ENCODE measurements around the gene PRND. TPM values are rescaled to one million over a fixed set of nuclear protein-coding genes. Genes with fewer than 3 reads are reported as not detected.
A peak's percentile ranks its signal among the peaks of the same experiment; 100 is the strongest.
"Not testable (repeated sequence)": the region's sequence is repeated elsewhere in the genome, so short reads cannot be mapped to it uniquely, and the experiment has no call there.

The PRND gene
- total RNA-seq, 2 donors from 2014 or later = 0.27 TPM; not detected in 1

DNA sequence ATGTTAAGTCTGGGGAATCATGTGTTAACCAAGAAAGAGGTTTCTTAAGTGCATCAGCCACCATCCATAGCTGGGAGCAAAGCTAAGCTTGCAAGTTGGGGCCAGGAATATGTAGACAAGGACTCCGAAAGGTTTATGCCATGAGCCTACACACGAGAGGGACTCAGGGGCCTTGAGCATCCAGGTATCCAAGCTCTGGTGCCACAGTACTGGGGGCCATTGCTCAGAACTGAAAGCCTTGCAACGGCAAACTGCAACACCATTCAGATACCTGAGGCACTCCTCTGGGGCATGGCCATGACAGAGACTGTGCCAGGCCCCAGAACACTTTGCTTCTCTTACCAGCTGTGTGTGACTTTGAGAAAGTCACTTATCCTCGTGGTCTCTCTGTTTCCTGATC is 27.6 kb downstream of the PRND start:
- TF ChIP-seq, protein P1, sequence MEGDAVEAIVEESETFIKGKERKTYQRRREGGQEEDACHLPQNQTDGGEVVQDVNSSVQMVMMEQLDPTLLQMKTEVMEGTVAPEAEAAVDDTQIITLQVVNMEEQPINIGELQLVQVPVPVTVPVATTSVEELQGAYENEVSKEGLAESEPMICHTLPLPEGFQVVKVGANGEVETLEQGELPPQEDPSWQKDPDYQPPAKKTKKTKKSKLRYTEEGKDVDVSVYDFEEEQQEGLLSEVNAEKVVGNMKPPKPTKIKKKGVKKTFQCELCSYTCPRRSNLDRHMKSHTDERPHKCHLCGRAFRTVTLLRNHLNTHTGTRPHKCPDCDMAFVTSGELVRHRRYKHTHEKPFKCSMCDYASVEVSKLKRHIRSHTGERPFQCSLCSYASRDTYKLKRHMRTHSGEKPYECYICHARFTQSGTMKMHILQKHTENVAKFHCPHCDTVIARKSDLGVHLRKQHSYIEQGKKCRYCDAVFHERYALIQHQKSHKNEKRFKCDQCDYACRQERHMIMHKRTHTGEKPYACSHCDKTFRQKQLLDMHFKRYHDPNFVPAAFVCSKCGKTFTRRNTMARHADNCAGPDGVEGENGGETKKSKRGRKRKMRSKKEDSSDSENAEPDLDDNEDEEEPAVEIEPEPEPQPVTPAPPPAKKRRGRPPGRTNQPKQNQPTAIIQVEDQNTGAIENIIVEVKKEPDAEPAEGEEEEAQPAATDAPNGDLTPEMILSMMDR (IDR thresholded peaks at IDR 0.05) = no peak

GRCh38 chr20:4750381-4750780 is 28.7 kb downstream of the PRND start:
- Histone ChIP-seq H3K27ac (no peak overlapping the region), H3K4me1 (no peaks in the 10 kb centered on the region), H3K9ac (ENCODE audit: low read depth in 2 of 2, low read length in 2 of 2) (no peak overlapping the region), H3K27me3 (no peaks in the 10 kb centered on the region), H3K4me3 (no peak overlapping the region), H3K36me3 (no peaks in the 10 kb centered on the region), H3K9me3 (no peaks in the 10 kb centered on the region)
- intact Hi-C loops (cut with DNase I) = no loop called here
- TF ChIP-seq, protein P1 (IDR thresholded peaks at IDR 0.05) = no peak
- no peak for DNase-seq

More for the DNA sequence above, 27.6 kb downstream of the PRND start:
- Histone ChIP-seq H3K9ac (ENCODE audit: low read depth in 2 of 2, low read length in 2 of 2) (no peak overlapping the region), H3K4me1 (no peaks in the 10 kb centered on the region), H3K36me3 (no peaks in the 10 kb centered on the region), H3K4me3 (no peak overlapping the region), H3K27me3 (no peaks in the 10 kb centered on the region), H3K9me3 (no peaks in the 10 kb centered on the region), H3K27ac (no peak overlapping the region)
- intact Hi-C loops (cut with DNase I) = no loop called here
- DNase-seq = no peak

GRCh38 chr20:4759100-4759884 is 37.6 kb downstream of the PRND start:
- H3K9me3 ChIP-seq; intact Hi-C loops (cut with DNase I); H3K4me3 ChIP-seq; H3K36me3 ChIP-seq; H3K9ac ChIP-seq (ENCODE audit: low read depth in 2 of 2, low read length in 2 of 2); H3K27me3 ChIP-seq; H3K4me1 ChIP-seq; H3K27ac ChIP-seq: not testable (repeated sequence)
- peak; percentile 54 for DNase-seq

GRCh38 chr20:4763261-4763660 is 41.6 kb downstream of the PRND start:
- H3K4me3 ChIP-seq = no peak overlapping the region
- no peaks in the 10 kb centered on the region for H3K27me3 ChIP-seq
- H3K9me3 ChIP-seq = no peaks in the 10 kb centered on the region
- TF ChIP-seq, protein P1 (IDR thresholded peaks at IDR 0.05) = no peak
- DNase-seq = no peak
- H3K4me1 ChIP-seq = no peaks in the 10 kb centered on the region
- H3K27ac ChIP-seq = no peak overlapping the region
- H3K36me3 ChIP-seq = no peaks in the 10 kb centered on the region
- no peak overlapping the region for H3K9ac ChIP-seq (ENCODE audit: low read depth in 2 of 2, low read length in 2 of 2)
- intact Hi-C loops (cut with DNase I) = no loop called here

- Histone ChIP-seq H3K4me1 (no peaks in the 10 kb centered on the region), H3K36me3 (no peaks in the 10 kb centered on the region), H3K9me3 (no peaks in the 10 kb centered on the region), H3K27ac (no peak overlapping the region), H3K27me3 (no peaks in the 10 kb centered on the region), H3K9ac (ENCODE audit: low read depth in 2 of 2, low read length in 2 of 2) (no peak overlapping the region), H3K4me3 (no peak overlapping the region)
- DNase-seq = no peak
- intact Hi-C loops (cut with DNase I) = no loop called here
- TF ChIP-seq, protein P1 (IDR thresholded peaks at IDR 0.05) = no peak
Observed at GRCh38 chr20:4763723-4764510, 42.2 kb downstream of the PRND start.

DNA sequence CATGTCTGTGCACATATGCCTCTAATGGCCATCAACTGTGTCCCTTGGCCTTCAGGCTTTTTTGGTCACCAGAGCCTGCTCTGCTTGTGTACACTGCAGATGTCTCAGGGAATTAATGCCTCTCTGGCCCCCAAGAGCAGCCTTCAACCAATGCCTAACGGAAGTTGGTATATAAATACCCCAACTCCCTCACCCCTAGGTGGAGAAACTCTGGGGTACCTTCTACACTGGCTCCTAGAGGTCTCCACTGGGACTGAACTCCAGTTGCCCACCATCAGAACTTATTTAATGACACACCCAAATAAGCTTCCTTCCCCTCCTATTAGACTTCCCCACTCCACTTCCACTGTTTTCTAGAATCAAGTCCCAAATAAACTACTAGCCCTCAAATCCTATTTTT is 43.1 kb downstream of the PRND start:
- Histone ChIP-seq H3K27me3 (no peaks in the 10 kb centered on the region), H3K4me3 (no peak overlapping the region), H3K36me3 (no peaks in the 10 kb centered on the region), H3K9me3 (no peaks in the 10 kb centered on the region), H3K27ac (no peak overlapping the region), H3K9ac (ENCODE audit: low read depth in 2 of 2, low read length in 2 of 2) (no peak overlapping the region), H3K4me1 (no peaks in the 10 kb centered on the region)
- no peak for DNase-seq
- TF ChIP-seq, protein P1 (IDR thresholded peaks at IDR 0.05) = no peak
- intact Hi-C loops (cut with DNase I) = no loop called here

All from colonic mucosa (tissue), 4 donors.